HG03097 (cell line): ENCODE measurements around the gene FUT7.
"Not testable (repeated sequence)": the region's sequence is repeated elsewhere in the genome, so short reads cannot be mapped to it uniquely, and the experiment has no call there.

Experiments used
- ATAC-seq: cut with Tn5 transposase; IDR thresholded peaks from one replicate; pipeline ENCODE4 v1.9.1; 2021; ENCODE audit not compliant: unreplicated experiment, low FRiP score

Gene FUT7

DNA sequence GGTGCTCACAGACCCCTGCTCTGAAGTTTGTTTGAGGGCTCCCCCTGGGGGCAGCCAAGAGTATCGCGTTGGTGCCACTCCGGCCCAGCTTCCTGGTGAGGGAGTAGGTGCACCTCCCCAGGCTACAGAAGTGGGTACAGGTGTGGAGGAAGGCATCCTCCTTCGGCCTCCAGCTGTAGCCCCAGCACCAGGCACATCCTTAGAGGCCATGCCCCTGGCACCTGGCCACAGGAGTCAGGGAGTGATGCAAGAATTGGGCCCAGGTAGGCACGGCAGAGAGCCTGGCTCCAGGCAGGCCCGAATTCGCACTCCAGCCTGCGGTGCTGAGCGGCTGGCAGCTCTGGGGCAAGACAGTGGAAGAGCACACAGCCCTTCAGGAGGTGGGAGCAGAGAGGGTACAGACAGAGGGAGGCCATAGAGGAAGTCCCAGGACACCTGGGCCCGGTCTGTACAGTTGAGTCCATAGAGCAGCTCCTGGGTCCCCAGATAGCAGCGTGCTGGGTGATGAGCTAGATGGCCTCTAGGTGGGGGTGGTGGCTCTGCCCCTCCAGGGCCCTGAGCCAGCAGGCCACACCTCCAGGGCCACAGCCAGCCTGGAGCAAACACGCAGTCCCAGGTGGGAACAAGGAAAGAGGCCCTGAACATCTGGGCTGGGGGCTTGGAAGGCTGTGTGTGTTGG lies 36.1 kb upstream of the FUT7 start:
- ATAC-seq, result no peak

DNA sequence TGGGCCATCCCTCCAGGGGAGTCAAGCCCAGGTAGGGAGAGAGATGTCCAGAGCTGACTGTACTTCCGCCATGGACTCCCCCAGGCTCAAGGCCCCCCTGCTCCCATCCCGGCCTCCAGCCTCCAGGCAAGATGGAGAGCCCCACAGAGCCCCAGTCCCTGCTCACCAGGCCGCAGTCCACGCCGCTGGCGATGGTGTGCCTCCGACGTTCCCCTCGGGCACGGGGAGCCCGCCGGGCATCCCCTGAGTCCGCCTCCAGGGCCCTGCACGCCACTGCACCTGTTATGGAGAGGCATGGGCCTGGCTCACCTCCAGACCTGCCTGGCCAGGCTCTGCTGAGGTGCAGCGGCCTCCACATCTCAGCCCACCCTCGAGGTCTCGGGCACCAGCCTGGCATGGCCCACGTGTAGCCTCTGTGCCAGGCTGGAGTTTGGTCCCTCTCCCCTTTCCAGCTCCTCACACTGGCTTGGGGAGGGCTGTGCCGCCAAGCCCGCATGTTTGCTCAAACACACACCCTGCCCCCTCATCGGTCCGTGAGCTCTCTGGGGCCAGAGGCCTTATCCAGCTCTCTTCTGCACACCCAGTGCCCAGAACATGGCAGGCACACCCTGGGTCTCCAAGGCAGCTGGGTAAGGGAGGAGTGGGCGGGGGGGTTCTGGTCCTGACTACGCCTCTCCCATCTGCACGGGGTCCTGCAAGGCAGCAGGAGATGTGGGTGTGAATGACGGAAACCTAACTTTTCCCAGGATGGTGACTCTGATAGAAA lies 34.4 kb upstream of the FUT7 start:
- ATAC-seq, result no peak

DNA sequence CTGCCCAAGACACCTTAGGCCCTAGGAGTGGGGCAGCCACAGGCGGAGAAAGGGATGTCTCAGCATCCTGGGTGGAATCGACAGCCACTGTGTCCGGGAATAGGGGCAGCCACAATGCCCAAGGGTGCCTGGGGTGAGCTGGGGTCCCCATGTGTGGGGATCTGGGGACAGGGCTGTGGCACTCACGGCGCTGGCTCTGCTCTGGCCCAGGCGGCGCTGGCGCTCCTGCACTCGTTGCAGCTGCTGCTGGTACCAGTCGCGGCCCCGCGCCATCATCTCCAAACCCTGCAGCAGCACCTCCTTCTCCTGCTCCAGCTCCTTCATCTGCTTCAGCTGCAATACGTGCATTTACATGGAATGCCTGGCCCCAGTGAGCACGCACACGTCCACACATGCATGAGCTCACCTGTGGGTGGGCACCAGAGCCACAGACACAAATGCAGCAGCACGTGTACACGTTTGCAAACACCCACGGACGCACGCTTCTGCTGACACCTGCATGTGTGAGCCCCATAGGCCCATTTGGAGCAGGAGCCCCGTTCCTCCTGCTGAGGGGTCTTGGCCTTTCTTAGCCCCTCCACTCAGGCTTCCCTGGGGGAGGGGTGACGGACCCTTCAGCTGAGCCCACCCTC lies 33.6 kb upstream of the FUT7 start:
- no peak for ATAC-seq

DNA sequence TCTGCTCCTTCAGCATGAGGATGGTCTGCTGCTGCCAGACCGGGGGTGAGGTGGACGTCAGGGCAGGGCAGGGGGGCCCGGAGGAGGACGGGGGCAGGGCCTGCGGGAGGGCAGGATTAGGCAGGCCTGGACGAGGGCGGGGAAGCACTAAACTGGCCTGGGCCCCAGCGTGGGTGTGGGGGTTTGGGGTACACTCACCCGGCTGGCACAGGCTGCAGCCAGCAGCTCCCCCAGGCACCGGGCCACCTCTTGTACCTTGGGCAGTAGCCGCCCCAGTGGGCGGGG lies 32.9 kb upstream of the FUT7 start:
- no peak for ATAC-seq

DNA sequence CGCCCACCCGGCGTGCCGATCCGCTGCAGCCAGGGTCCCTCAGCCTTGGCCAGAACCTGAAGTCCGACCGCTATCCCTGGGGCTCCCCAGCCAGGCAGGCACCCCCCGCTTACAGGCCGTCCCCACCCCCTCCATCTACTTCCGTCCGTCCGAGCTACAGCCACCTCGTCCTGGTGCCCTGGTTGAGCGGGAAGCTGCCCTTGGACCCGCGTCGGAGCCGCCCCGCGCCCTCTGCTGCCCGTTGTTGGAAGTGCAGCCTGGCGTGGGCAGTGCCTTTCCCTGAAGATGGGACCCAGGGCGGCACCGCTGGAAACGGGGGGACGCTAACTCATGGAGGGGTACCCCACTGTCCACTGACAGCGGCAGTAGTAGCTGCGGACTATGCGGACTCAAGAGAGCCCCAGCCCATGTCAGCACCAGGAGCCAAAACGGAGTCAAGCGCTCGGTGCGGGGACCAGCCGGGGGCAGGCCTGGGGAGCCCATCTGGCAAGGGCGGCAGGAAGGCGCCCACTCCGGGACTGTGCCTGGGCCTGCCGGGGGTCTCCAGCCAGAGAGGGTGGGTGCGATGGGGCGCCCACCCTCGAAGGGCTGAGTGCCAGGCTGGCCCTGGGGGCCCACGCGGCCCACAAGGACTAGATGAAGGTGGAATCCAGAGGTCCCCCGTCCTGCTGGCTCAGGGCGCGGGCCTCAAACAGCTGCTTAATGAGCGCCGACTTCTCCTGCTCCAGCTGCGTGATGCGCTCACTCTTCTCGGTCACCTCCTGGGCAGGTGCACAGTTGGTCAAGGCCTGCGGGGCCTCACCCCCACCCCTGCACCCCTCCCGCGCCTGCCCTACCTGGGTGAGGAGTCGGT lies 32.4 kb upstream of the FUT7 start:
- no peak for ATAC-seq

DNA sequence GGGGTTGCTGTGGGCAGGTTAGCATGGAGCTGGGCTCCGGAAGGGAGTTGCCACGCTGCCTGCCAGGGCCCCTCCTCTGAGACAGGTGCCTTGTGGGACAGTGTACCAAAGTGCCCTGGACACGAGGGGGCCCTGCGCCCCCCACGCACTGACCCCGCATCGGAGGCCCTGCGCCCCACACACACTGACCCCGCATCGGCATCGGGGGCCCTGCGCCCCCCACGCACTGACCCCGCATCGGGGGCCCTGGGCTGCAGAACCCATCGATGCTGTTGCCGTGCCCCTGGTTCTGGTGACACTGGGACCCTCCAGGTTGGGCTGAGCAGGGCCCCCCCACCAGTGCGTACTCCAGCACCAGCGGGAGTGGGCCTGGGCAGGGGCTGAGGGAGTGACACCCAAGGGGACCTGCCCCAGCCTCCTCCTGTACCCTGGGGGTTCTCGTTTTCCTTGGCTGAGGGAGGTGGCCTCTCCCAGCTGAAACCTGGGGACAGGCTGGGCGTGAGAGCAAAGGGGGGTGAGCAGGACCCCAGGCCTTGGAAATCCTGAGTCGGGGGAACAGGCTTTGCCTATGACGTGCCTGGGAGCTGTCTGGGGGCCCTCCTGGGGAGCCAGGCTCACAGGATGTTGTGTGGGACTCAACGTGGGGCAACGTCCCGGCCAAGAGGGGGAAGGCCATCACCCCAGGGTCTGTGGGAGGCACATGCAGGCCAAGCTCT lies 31.6 kb upstream of the FUT7 start:
- no peak for ATAC-seq

DNA sequence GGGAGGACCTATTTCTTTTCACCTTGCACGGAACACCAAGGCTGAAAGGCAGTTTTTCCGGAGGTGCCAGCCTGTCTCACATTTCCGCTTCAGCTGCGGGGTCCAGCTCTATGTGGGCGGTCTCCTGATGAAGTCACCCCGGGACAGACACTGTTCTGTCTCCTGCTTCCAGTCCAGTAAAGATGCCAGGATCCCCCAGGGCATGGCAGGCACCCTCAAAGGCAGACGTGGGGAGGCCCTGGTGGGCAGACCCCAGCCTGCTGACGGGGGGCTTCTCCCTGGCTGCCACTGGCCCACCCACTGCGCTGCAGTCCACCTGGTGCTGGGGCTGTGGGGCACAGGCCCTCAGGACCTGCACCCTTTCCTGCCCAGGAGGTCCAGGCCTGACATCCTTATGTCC lies 30.9 kb upstream of the FUT7 start:
- not testable (repeated sequence) for ATAC-seq

DNA sequence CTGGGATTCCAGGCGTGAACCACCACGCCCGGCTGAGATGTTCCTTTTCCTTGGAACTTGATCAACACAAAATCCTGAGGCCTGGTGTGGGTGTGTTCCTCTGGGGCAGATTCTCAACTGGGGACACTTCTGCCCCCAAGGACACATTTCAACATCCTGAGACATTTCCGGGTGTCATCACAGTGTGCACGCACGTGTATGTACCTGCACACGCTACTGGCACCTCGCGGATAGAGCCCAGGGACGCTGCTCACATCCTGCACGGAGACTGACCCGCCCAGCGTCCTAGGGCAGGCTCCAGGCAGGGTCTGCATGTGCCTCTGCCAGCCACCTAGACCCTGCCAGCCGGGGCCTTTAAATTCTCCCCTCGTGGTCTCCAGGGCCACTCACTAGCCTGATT lies 30.5 kb upstream of the FUT7 start:
- ATAC-seq, result no peak

DNA sequence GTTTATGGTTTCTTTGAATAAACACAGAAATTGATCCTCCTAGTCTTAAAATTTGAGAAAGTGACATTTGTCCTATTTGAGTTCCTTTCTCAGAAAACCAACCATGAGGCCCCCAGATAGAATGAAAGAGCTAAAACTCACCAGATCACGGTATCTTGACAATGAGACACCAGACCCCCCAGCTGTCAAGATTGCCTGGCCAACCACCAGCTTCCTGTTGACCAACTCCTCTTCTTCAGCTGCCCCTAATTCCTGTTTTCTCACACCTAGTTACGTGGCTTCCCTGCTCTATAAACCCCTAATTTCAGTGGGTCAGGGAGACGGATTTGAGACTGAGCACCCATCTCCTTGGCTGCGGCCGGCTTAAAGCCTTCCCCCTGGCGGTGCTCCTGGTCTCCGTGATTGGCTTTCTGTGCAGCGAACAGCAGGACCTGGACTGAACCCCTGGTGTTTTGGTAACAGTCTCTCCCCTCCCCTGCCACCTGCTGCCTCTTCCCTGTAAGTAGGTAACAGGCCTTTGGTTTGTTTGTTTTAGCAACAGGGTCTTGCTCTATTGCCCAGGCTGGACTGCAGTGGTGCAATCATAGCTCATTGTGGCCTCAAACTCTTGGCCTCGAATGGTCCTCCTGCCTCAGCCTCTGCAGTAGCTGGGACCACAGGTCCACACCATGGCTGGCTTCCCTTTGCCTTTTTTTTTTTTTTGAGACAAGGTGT lies 26.8 kb upstream of the FUT7 start:
- ATAC-seq, result no peak

DNA sequence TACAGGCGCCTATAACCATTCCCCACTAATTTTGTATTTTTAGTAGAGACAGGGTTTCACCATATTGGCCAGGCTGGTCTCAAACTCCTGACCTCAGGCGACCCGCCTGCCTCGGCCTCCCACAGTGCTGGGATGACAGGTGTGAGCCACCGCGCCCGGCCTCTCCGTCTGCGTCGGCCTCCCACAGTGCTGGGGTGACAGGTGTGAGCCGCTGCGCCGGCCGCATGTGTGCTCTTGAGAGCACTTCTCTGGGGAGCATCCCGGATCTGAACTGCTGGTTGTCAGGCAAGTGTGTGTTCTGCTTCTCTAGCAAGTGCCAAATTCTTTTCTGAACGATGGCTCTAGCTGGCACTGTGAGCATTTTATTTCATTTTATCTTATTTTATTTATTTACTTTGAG lies 25.7 kb upstream of the FUT7 start:
- no peak for ATAC-seq

DNA sequence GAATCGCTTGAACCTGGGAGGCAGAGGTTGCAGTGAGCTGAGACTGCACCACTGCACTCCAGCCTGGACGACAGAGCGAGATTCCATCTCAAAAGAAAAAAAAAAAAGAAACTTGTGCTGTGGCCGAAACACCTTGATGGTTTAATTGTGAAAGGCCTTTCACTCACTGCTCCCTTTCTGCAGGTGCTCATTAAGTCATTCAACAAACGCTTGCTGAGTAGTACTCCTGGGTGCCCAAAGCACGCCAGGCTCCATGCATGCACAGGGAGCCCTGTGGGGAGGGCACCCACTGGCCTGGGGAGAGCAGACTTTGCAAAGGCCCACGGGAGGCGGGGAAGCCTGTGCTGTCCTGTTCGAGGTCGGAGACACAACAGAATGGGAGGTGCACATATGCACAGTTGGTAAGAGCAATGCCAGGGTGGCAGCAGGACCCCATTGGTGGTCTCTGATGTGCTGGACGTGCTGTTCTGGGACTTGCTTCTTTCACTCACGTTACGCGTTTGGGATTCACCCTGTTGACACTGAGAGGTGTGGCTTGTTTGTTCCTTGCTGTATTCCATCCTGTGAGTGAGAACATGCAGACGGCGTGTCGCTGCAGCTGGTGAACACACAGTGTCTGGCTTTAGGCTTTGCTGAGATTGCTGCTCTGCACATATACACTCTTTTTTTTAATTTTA lies 25.0 kb upstream of the FUT7 start:
- ATAC-seq, result no peak

DNA sequence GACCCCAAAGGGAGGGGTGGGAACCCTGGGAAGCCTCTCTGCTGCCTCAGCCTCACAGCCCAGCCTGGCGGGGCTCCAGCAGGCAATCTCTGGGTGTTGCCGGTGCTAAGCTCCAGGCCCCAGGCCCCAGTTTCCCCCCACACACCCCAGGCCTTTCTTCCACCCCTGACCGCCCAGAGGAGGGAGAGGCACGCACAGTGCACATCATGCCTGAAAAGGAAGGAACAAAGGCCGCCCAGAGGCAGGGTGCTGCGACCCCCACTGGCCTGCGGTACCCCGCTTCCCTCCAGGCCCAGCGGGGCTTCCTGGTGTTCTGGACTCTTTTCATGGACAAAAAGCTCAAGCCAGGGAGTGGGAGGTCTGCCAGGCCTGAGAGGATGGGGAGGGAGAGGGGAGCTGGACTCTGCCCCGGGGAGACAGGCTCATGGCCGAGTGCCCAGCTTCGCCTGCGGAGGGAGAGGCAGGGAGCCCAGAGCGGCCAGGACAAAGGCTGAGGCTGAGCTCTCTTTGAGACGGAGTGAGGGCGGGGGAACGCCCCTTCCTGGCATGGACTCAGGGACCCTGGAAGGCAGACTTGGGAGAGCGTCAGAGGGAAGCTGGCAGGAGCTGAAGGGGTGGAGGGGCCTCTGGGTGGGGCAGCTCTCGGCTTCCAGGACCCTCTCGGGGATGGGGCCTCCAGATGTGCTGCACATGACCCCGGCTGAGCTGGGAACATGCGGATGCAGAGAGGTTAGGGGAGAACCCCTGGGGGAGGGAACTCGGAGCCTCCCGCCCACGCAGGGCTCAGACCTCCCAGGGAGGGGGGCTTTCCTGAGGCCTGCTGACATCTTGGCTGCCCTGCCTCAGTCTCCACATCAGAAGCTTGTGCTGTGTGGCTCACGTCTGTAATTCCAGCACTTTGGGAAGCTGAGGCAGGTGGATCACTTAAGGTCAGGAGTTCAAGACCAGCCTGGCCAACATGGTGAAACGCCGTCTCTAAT lies 23.8 kb upstream of the FUT7 start:
- ATAC-seq, result no peak

DNA sequence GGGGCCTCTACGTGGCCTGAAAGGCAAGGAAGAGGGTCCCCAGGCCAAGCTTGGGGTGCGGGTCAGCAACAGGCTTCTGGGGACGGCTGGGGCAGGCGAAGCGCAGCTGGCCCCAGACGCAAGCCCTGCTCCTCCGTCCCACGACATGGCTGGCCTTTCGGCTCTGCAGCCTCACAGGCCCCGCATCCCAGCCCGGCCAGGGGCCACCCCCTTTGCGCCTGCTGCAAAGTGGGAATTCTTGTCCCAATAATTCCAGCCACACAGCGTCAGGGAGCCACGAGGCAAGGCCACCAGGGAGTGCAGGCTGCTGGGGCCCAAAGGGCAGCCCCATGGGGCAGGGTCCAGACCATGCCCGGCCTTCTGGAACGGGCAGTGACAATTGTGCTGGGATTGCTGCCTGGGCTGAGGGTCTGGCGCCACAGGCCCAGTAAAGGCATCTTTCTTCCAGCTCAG lies 23.1 kb upstream of the FUT7 start:
- ATAC-seq, result no peak

DNA sequence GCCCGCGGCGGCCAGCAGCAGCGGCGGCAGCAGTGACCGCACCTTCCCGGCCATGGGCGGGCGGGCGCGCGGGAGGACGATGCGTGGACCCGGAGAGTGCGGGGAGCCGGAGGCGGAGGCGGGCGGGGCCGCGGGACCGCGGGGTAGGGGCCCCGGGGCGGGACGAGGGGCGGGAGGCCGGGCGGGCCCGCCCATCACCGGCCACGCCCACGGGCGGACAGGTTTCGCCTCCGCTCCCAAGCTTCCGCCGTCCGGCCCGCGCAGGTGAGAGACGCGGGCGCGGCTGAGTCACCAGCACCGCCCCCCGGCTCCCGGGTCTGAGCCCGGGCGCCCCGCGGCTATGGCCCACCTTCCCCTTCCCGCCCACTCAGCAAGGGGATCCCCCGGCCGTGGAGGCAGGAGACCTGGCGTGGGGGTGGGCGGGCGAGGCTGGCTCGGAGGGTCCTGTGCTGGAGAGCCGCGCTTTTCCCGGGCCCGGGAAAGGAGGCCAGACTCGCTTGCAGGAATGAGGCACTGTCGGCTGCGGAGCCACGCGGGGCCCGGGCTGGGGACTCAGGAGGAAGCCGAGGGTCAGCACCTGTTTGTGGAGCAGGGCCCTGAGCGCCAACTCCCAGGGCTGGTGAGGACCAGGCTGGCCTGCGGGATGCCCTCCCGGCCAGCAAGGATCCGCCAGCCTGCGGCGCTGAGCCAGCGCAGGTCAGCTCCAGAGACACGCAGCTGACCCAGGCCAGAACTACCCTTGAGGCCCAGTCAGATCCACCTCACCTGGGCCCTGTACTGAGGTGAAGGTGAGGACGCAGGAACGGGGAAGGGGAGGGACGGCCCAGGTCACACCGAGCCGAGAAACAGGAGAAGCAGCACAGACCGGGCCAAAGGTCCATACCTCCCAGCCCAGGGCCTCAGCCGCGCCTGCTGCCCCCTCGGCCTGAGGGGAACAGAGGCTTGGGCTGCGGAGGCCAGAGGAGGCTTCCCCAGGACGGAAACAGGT lies 22.4 kb upstream of the FUT7 start, which contains the start of gene ENTPD2:
Gene ENTPD2, minus strand, starts transcription at position 118 of the 988 bp plus-strand sequence. Its CDS starts 64 bp downstream, at position 54.
- ATAC-seq, result no peak

DNA sequence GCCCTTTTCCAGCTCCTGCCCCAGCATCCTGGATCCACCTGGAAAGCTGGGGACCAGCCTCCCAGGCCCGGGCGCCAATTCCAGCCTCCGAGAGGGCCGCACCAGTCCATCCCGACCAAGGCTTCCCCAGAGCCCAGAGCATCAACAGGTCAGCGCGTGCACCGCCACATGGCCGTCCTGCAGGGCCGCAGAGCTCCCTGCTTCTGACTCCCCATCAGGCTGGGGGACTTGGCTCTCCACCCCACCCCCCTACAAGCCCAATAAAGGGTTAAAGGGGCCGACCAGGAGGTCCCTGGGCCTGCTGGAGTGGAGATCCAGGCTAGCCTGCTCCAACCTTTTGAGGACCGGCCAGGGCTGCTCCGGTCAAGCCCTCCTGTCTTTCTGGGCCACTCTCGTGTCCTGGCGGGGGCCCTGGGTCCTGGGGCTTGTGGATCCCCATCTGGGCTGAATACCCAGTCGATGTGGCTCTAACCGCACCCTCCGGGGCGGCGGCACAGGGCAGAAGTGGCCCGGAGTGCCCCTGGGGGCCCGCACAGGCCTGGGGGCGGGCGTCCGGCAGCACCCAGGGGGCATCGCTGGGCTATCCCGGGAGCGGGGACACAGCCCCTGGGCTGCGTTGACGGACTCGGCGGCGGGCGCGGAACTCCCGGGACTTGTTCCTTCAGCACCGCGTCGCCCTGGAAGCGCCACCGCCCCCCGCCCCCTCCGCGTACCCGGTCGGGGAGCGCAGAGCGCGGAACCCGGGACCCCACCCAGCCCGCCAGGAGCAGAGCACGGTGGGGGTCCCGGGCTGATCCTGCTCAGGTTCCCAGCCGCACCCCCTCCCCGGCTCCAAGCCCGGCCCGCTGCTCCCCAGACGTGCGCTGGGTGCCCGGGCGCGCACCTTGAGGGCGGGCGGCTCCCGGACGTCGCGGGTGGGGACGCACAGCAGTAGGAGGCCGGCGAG lies 21.4 kb upstream of the FUT7 start:
- ATAC-seq, result no peak

DNA sequence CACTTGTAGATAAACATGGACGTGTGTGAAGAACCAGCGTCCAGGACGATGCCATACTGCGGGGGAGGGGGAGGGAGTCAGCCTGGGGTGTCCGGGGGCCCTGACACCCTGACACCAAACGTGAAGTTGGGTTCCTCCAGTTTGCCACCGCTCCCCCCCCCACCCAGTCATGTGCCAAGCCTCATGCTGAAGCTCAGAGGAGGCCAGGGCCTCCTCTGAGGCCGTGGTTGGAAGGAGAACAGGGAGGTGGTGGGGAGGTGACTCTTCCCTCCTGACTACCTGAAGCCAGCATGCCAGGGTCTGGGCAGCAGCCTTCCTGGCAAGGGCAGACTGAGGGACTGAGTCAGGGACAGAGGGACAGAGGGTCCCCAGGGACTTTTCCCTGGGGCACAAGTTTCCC lies 20.4 kb upstream of the FUT7 start:
- no peak for ATAC-seq
